Measurements from ENCODE around the gene ZDHHC22.

GRCh38 chr14:77133720-77134338 is 7.8 kb downstream of the ZDHHC22 start:
- TF ChIP-seq CTCF (IDR thresholded peaks at IDR 0.05 in 8 of 11, conservative IDR thresholded peaks at IDR 0.05 in 3 of 11): no peak
- TF ChIP-seq POLR2A (IDR thresholded peaks at IDR 0.05): no peak
